Activated CD4-positive, alpha-beta T cell treated with anti-CD3 and anti-CD28 coated beads, Interleukin-2, amount 10 ng/mL, durations not matched to agents 24 days and 14 days (primary cell): ENCODE results near the gene PYGO2. TPM values are rescaled to one million over a fixed set of nuclear protein-coding genes. Genes with fewer than 3 reads are reported as not detected.

Experiments used
- DNase-seq: peaks from one replicate; pipeline ENCODE4 v3.0.0; 2022
- H3K27ac Mint-ChIP-seq: one replicate; pipeline ENCODE4 v1.8.0; 2022; ENCODE audit warnings: mild to moderate bottlenecking, mixed read lengths
- H3K27me3 Mint-ChIP-seq: one replicate; pipeline ENCODE4 v1.8.0; 2022; ENCODE audit warnings: mixed read lengths
- H3K36me3 Mint-ChIP-seq: one replicate; pipeline ENCODE4 v1.8.0; 2022; ENCODE audit warnings: low read depth, mild to moderate bottlenecking, mixed read lengths
- H3K4me1 Mint-ChIP-seq: one replicate; pipeline ENCODE4 v1.8.0; 2021; ENCODE audit warnings: mixed read lengths
- H3K4me3 Mint-ChIP-seq: one replicate; pipeline ENCODE4 v1.8.0; 2022; ENCODE audit warnings: mild to moderate bottlenecking, moderate library complexity, mixed read lengths
- H3K9me3 Mint-ChIP-seq: one replicate; pipeline ENCODE4 v1.8.0; 2021; ENCODE audit warnings: mixed read lengths
- intact Hi-C: fragments of 100-400 bp; cut with micrococcal nuclease; formaldehyde crosslinking; loops from one replicate; pipeline ENCODE4 v1.15.1; 2023
- total RNA-seq: library from RNA; stranded (reverse); gene quantifications from 2 replicates; pipeline ENCODE4 v1.2.3, GENCODE V29; 2022

The PYGO2 gene
- total RNA-seq, 1 donor from 2014 or later, result 34.4 TPM

- H3K4me1 Mint-ChIP-seq, result peaks cover 43% of the 10 kb centered on the region
- no peak for DNase-seq
- H3K27ac Mint-ChIP-seq, result peak overlapping the region; percentile 68
- intact Hi-C loops, result loop anchor here (5.0 to 10.0 kb wide), 3 partner anchors 92 to 1535 kb away; partner anchors contain the start of genes EFNA4, MEF2D and RUSC1
- peaks cover 41% of the 10 kb centered on the region for H3K36me3 Mint-ChIP-seq
- no peaks in the 10 kb centered on the region for H3K9me3 Mint-ChIP-seq
- H3K27me3 Mint-ChIP-seq, result no peaks in the 10 kb centered on the region
- no peak overlapping the region for H3K4me3 Mint-ChIP-seq
Measured at GRCh38 chr1:154969860-154970452, 8.4 kb upstream of the PYGO2 start.

- H3K36me3 Mint-ChIP-seq, result peaks cover 43% of the 10 kb centered on the region
- H3K9me3 Mint-ChIP-seq, result no peaks in the 10 kb centered on the region
- peak overlapping the region; percentile 68 for H3K27ac Mint-ChIP-seq
- intact Hi-C loops, result no loop called here
- no peak for DNase-seq
- H3K4me3 Mint-ChIP-seq, result peak overlapping the region; percentile 9
- no peaks in the 10 kb centered on the region for H3K27me3 Mint-ChIP-seq
- peaks cover 43% of the 10 kb centered on the region for H3K4me1 Mint-ChIP-seq
Measured at GRCh38 chr1:154969246-154969645, 7.7 kb upstream of the PYGO2 start.

GRCh38 chr1:154968731-154969130, 7.1 kb upstream of the PYGO2 start:
- no peak for DNase-seq
- Mint-ChIP-seq H3K27ac (peak overlapping the region; percentile 68), H3K9me3 (no peaks in the 10 kb centered on the region), H3K4me3 (no peak overlapping the region), H3K4me1 (peaks cover 45% of the 10 kb centered on the region), H3K27me3 (no peaks in the 10 kb centered on the region), H3K36me3 (peaks cover 46% of the 10 kb centered on the region)
- intact Hi-C loops, result no loop called here

GRCh38 chr1:154967331-154967950, 5.9 kb upstream of the PYGO2 start:
- no peaks in the 10 kb centered on the region for H3K27me3 Mint-ChIP-seq
- no peaks in the 10 kb centered on the region for H3K9me3 Mint-ChIP-seq
- DNase-seq, result no peak
- intact Hi-C loops, result no loop called here
- H3K36me3 Mint-ChIP-seq, result peaks cover 54% of the 10 kb centered on the region
- H3K4me3 Mint-ChIP-seq, result no peak overlapping the region
- peaks cover 47% of the 10 kb centered on the region for H3K4me1 Mint-ChIP-seq
- H3K27ac Mint-ChIP-seq, result no peak overlapping the region

- Mint-ChIP-seq H3K9me3 (no peaks in the 10 kb centered on the region), H3K27me3 (no peaks in the 10 kb centered on the region), H3K36me3 (peaks cover 50% of the 10 kb centered on the region), H3K4me1 (peaks cover 38% of the 10 kb centered on the region), H3K4me3 (no peak overlapping the region), H3K27ac (no peak overlapping the region)
- intact Hi-C loops, result no loop called here
- no peak for DNase-seq
Measured at GRCh38 chr1:154966111-154966510, 4.5 kb upstream of the PYGO2 start.

- no peak overlapping the region for H3K27ac Mint-ChIP-seq
- intact Hi-C loops, result no loop called here
- DNase-seq, result no peak
- peaks cover 49% of the 10 kb centered on the region for H3K36me3 Mint-ChIP-seq
- H3K4me1 Mint-ChIP-seq, result peaks cover 36% of the 10 kb centered on the region
- no peaks in the 10 kb centered on the region for H3K27me3 Mint-ChIP-seq
- H3K4me3 Mint-ChIP-seq, result no peak overlapping the region
- H3K9me3 Mint-ChIP-seq, result no peaks in the 10 kb centered on the region
Measured at GRCh38 chr1:154964359-154964758, 2.8 kb upstream of the PYGO2 start.

GRCh38 chr1:154963643-154964042, 2.1 kb upstream of the PYGO2 start:
- peak overlapping the region; percentile 12 for H3K27ac Mint-ChIP-seq
- H3K4me3 Mint-ChIP-seq, result no peak overlapping the region
- intact Hi-C loops, result no loop called here
- peaks cover 47% of the 10 kb centered on the region for H3K36me3 Mint-ChIP-seq
- DNase-seq, result no peak
- no peaks in the 10 kb centered on the region for H3K9me3 Mint-ChIP-seq
- H3K4me1 Mint-ChIP-seq, result peaks cover 31% of the 10 kb centered on the region
- H3K27me3 Mint-ChIP-seq, result no peaks in the 10 kb centered on the region

GRCh38 chr1:154962795-154963330, 1.3 kb upstream of the PYGO2 start:
- Mint-ChIP-seq H3K4me3 (peak overlapping the region; percentile 90), H3K4me1 (peaks cover 27% of the 10 kb centered on the region), H3K27me3 (no peaks in the 10 kb centered on the region), H3K36me3 (peaks cover 46% of the 10 kb centered on the region), H3K27ac (peak overlapping the region; percentile 88), H3K9me3 (no peaks in the 10 kb centered on the region)
- intact Hi-C loops, result no loop called here
- DNase-seq, result no peak

- Mint-ChIP-seq H3K27me3 (no peaks in the 10 kb centered on the region), H3K9me3 (no peaks in the 10 kb centered on the region), H3K4me1 (peaks cover 24% of the 10 kb centered on the region), H3K4me3 (peak overlapping the region; percentile 90), H3K27ac (peak overlapping the region; percentile 88), H3K36me3 (peaks cover 44% of the 10 kb centered on the region)
- peak; percentile 81 for DNase-seq
- intact Hi-C loops, result no loop called here
Measured at GRCh38 chr1:154962156-154962749, 671 bp upstream of the PYGO2 start.

GRCh38 chr1:154960446-154961136, 991 bp downstream of the PYGO2 start:
- H3K36me3 Mint-ChIP-seq, result peaks cover 31% of the 10 kb centered on the region

GRCh38 chr1:154959426-154959780, 2.2 kb downstream of the PYGO2 start:
- Mint-ChIP-seq H3K4me3 (peak overlapping the region; percentile 47), H3K4me1 (peaks cover 46% of the 10 kb centered on the region), H3K36me3 (peaks cover 26% of the 10 kb centered on the region), H3K27ac (no peak overlapping the region), H3K27me3 (no peaks in the 10 kb centered on the region), H3K9me3 (no peaks in the 10 kb centered on the region)
- DNase-seq, result no peak
- intact Hi-C loops, result no loop called here

More at GRCh38 chr1:154960446-154961136, 991 bp downstream of the PYGO2 start:
- DNase-seq, result no peak
- Mint-ChIP-seq H3K9me3 (no peaks in the 10 kb centered on the region), H3K4me1 (peaks cover 34% of the 10 kb centered on the region), H3K4me3 (peak overlapping the region; percentile 96), H3K27me3 (no peaks in the 10 kb centered on the region), H3K27ac (peak overlapping the region; percentile 89)
- intact Hi-C loops, result loop anchor here (1.0 kb wide), 4 partner anchors 14 to 57 kb away; partner anchors contain the start of gene CKS1B

- intact Hi-C loops, result no loop called here
- Mint-ChIP-seq H3K36me3 (peaks cover 26% of the 10 kb centered on the region), H3K27me3 (no peaks in the 10 kb centered on the region), H3K4me1 (peaks cover 50% of the 10 kb centered on the region), H3K27ac (peak overlapping the region; percentile 37), H3K9me3 (no peaks in the 10 kb centered on the region), H3K4me3 (peak overlapping the region; percentile 8)
- no peak for DNase-seq
Measured at GRCh38 chr1:154958681-154959425, 2.7 kb downstream of the PYGO2 start.

GRCh38 chr1:154958036-154958435, 3.5 kb downstream of the PYGO2 start:
- intact Hi-C loops, result no loop called here
- Mint-ChIP-seq H3K36me3 (peaks cover 21% of the 10 kb centered on the region), H3K27ac (peak overlapping the region; percentile 37), H3K9me3 (no peaks in the 10 kb centered on the region), H3K4me1 (peaks cover 52% of the 10 kb centered on the region), H3K4me3 (no peak overlapping the region), H3K27me3 (no peaks in the 10 kb centered on the region)
- no peak for DNase-seq
